A549 (cell line): ENCODE results near the gene MOCOS.

ENCODE experiments used
- CEBPB ChIP-seq, 2 experiments: fragments of >200 bp in 1 of 2; sonication (Bioruptor Twin) in 1 of 2; formaldehyde crosslinking in 1 of 2; IDR thresholded peaks; 2 replicates each; pipeline ENCODE4 v1.6.1; 2012 to 2016
- CHD2 ChIP-seq: fragments of 150-350 bp; IDR thresholded peaks from 2 replicates; pipeline ENCODE4 v1.6.1; 2014; ENCODE audit warnings: low read length; ENCODE audit not compliant: partially characterized antibody
- CTCF ChIP-seq: fragments of >200 bp; sonication (Bioruptor Twin); formaldehyde crosslinking; IDR thresholded peaks from 3 replicates; pipeline ENCODE4 v1.5.1; 2016
- E2F6 ChIP-seq: IDR thresholded peaks from 2 replicates; pipeline ENCODE4 v1.6.1; 2012; ENCODE audit warnings: low read depth, borderline replicate concordance
- EHMT2 ChIP-seq: fragments of 200-600 bp; sonication (generic); IDR thresholded peaks from 2 replicates; pipeline ENCODE4 v1.6.1; 2016; ENCODE audit warnings: antibody characterized with exemption, low read depth, mild to moderate bottlenecking, moderate library complexity
- POLR2A ChIP-seq: IDR thresholded peaks from 2 replicates; pipeline ENCODE4 v1.6.1; 2012; ENCODE audit warnings: mild to moderate bottlenecking, low read length
- RAD21 ChIP-seq, 2 experiments: fragments of >200 bp in 1 of 2; sonication (Bioruptor Twin) in 1 of 2; formaldehyde crosslinking in 1 of 2; IDR thresholded peaks in 1 of 2; conservative IDR thresholded peaks in 1 of 2; 2 replicates in 1 of 2; 3 replicates in 1 of 2; pipeline ENCODE4 v1.6.1; 2012 to 2018; ENCODE audit warnings: inconsistent platforms in 1 of 2
- RARB ChIP-seq: fragments of 250-450 bp; sonication (Bioruptor Pico); IDR thresholded peaks from 2 replicates; pipeline ENCODE4 v1.8.0; 2021; ENCODE audit warnings: mild to moderate bottlenecking, moderate library complexity
- REST ChIP-seq: fragments of 200-600 bp; sonication (generic); IDR thresholded peaks from 2 replicates; pipeline ENCODE4 v1.6.1; 2016; ENCODE audit warnings: antibody characterized with exemption, mild to moderate bottlenecking, moderate library complexity
- ZFP36 ChIP-seq: fragments of 450-650 bp; IDR thresholded peaks from 2 replicates; pipeline ENCODE4 v1.6.1; 2014; ENCODE audit warnings: borderline replicate concordance; ENCODE audit not compliant: partially characterized antibody
- TF ChIP-seq, protein P1 (sequence below): IDR thresholded peaks from 2 replicates; pipeline ENCODE4 v1.6.1; 2012

GRCh38 chr18:36185901-36186460 lies 1.3 kb upstream of the MOCOS start:
- TF ChIP-seq REST (no peak), CTCF (no peak), RAD21 (conservative IDR thresholded peaks at IDR 0.05 in 1 of 2, IDR thresholded peaks at IDR 0.05 in 1 of 2) (no peak), RARB (CRISPR knock-in tag) (no peak), ZFP36 (no peak), POLR2A (no peak), CHD2 (no peak), E2F6 (no peak), EHMT2 (no peak), CEBPB (IDR thresholded peaks at IDR 0.05) (no peak)
- TF ChIP-seq, protein P1, sequence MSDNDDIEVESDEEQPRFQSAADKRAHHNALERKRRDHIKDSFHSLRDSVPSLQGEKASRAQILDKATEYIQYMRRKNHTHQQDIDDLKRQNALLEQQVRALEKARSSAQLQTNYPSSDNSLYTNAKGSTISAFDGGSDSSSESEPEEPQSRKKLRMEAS = no peak
